ENCODE data around the gene NELFCD.

- TF ChIP-seq TARDBP (IDR thresholded peaks at IDR 0.05) (no peak), ARNT (IDR thresholded peaks at IDR 0.05) (no peak), FOXK2 (IDR thresholded peaks at IDR 0.05) (no peak), NFRKB (IDR thresholded peaks at IDR 0.05) (no peak), FOXA1 (IDR thresholded peaks at IDR 0.05) (no peak), ELF4 (IDR thresholded peaks at IDR 0.05) (no peak), FOXM1 (IDR thresholded peaks at IDR 0.05; ENCODE audit: borderline replicate concordance) (no peak)
These were observed 52.0 kb downstream of the NELFCD start for GRCh38 chr20:59033093-59033492.

Data from HEK293T (cell line).